ENCODE results near the gene IFNG-AS1.

GRCh38 chr12:68048648-68049297 is 59.5 kb downstream of the IFNG-AS1 start:
- TF ChIP-seq CTCF (IDR thresholded peaks at IDR 0.05), result no peak
- no peak for TF ChIP-seq POLR2A (IDR thresholded peaks at IDR 0.05)
- no peak for TF ChIP-seq POLR2AphosphoS5 (IDR thresholded peaks at IDR 0.05)
